GM12864 (cell line): ENCODE measurements around the gene NRM.

ENCODE experiments used
- DNase-seq: peaks from one replicate; pipeline ENCODE4 v3.0.0-alpha.2; 2011; ENCODE audit warnings: low read depth
- H3K4me3 ChIP-seq: 2 replicates; pipeline ENCODE4 v1.5.1; 2011; ENCODE audit warnings: mild to moderate bottlenecking, low read depth, low read length, control low read depth
- CTCF ChIP-seq: IDR thresholded peaks from 2 replicates; pipeline ENCODE4 v1.5.1; 2011; ENCODE audit warnings: low read depth, mild to moderate bottlenecking, moderate library complexity, low read length, control low read depth, inconsistent platforms; ENCODE audit errors: missing control alignments

The NRM gene

GRCh38 chr6:30647242-30648116, 43.3 kb downstream of the NRM start:
- TF ChIP-seq CTCF = no peak
- no peak for DNase-seq
- H3K4me3 ChIP-seq = peak overlapping the region; percentile 90

GRCh38 chr6:30646450-30647241, 44.1 kb downstream of the NRM start, which contains the start of gene C6orf136:
C6orf136 (plus strand) TSS chr6:30647133; CDS start chr6:30647232, 99 bp downstream.
- H3K4me3 ChIP-seq = peak within 1 kb of the TSS; percentile 90
- no peak for TF ChIP-seq CTCF
- peak; percentile 88 for DNase-seq

GRCh38 chr6:30645989-30646388, 44.8 kb downstream of the NRM start:
- H3K4me3 ChIP-seq = no peak overlapping the region
- no peak for TF ChIP-seq CTCF
- no peak for DNase-seq

- no peak for DNase-seq
- no peak for TF ChIP-seq CTCF
- no peak overlapping the region for H3K4me3 ChIP-seq
These were observed 46.0 kb downstream of the NRM start for GRCh38 chr6:30644769-30645168.

- no peak overlapping the region for H3K4me3 ChIP-seq
- no peak for DNase-seq
- no peak for TF ChIP-seq CTCF
These were observed 47.1 kb downstream of the NRM start for GRCh38 chr6:30643656-30644055.

- H3K4me3 ChIP-seq = no peak overlapping the region
- no peak for DNase-seq
- no peak for TF ChIP-seq CTCF
These were observed 49.7 kb downstream of the NRM start for GRCh38 chr6:30641048-30641447.

GRCh38 chr6:30640481-30640880, 50.3 kb downstream of the NRM start:
- no peak overlapping the region for H3K4me3 ChIP-seq
- no peak for DNase-seq
- no peak for TF ChIP-seq CTCF
